Smooth muscle cell (in vitro differentiated cells): ENCODE data around the gene TES. TPM values are rescaled to one million over a fixed set of nuclear protein-coding genes. Genes with fewer than 3 reads are reported as not detected.

Experiments used
- DNase-seq: peaks from one replicate; lab custom pipeline; 2025; ENCODE audit not compliant: unreplicated experiment; lab: John Stamatoyannopoulos, UW
- H2AFZ ChIP-seq: fragments of 200-600 bp; sonication (generic); 2 replicates; pipeline ENCODE4 v1.6.0; 2016; ENCODE audit warnings: antibody characterized with exemption, low read depth, mild to moderate bottlenecking
- H3F3A ChIP-seq: fragments of 200-600 bp; sonication (generic); 2 replicates; pipeline ENCODE4 v1.6.0; 2017; ENCODE audit warnings: antibody characterized with exemption, low read depth
- H3K27ac ChIP-seq: fragments of 200-600 bp; sonication (generic); 2 replicates; pipeline ENCODE4 v1.5.1; 2016; ENCODE audit warnings: low read depth, mild to moderate bottlenecking
- H3K27me3 ChIP-seq: fragments of 200-600 bp; sonication (generic); 2 replicates; pipeline ENCODE4 v1.6.1; 2016; ENCODE audit warnings: low read depth, mild to moderate bottlenecking
- H3K36me3 ChIP-seq: fragments of 200-600 bp; sonication (generic); 2 replicates; pipeline ENCODE4 v1.5.1; 2016; ENCODE audit warnings: low read depth
- H3K4me1 ChIP-seq: fragments of 200-600 bp; sonication (generic); 2 replicates; pipeline ENCODE4 v1.5.1; 2016; ENCODE audit warnings: low read depth
- H3K4me2 ChIP-seq: fragments of 200-600 bp; sonication (generic); 2 replicates; pipeline ENCODE4 v1.6.0; 2016; ENCODE audit warnings: mild to moderate bottlenecking
- H3K4me3 ChIP-seq: fragments of 200-600 bp; sonication (generic); 2 replicates; pipeline ENCODE4 v1.5.1; 2016; ENCODE audit warnings: mild to moderate bottlenecking
- H3K79me2 ChIP-seq: fragments of 200-600 bp; sonication (generic); 2 replicates; pipeline ENCODE4 v1.6.0; 2016; ENCODE audit warnings: low read depth, mild to moderate bottlenecking
- H3K9ac ChIP-seq: fragments of 200-600 bp; sonication (generic); 2 replicates; pipeline ENCODE4 v1.6.0; 2016; ENCODE audit warnings: low read depth
- H3K9me3 ChIP-seq: fragments of 200-600 bp; sonication (generic); replicated peaks from 2 replicates; pipeline ENCODE4 v1.5.1; 2016; ENCODE audit warnings: low read depth
- H4K20me1 ChIP-seq: fragments of 200-600 bp; sonication (generic); 2 replicates; pipeline ENCODE4 v1.6.0; 2016; ENCODE audit warnings: low read depth
- WGBS: methylation state at CpG from one replicate; pipeline ENCODE4 v1.1.7; 2016; ENCODE audit warnings: low lambda C conversion rate; 5-methylcytosine and 5-hydroxymethylcytosine counted together
- polyA plus RNA-seq: library from polyadenylated mRNA; unstranded; fragments of >200 nt; fragmentation: Nextera tagmentation; extraction: Ambion mirVana; gene quantifications from 2 replicates; pipeline ENCODE4 v1.2.1, GENCODE V29; 2016
- total RNA-seq: library from RNA; depleted of rRNA; stranded (reverse); fragments of >200 nt; gene quantifications from 2 replicates; pipeline ENCODE4 v1.2.3, GENCODE V29; 2014
- TF ChIP-seq, protein P1 (sequence below): fragments of 200-600 bp; sonication (generic); IDR thresholded peaks from 2 replicates; pipeline ENCODE4 v1.5.1; 2017; ENCODE audit warnings: borderline replicate concordance, mild to moderate bottlenecking, antibody characterized with exemption; ENCODE audit not compliant: insufficient read depth, poor library complexity, severe bottlenecking

TES gene
- total and polyA plus RNA-seq, 2 experiments from 2014 or later, result 74.6 to 149 TPM

DNA sequence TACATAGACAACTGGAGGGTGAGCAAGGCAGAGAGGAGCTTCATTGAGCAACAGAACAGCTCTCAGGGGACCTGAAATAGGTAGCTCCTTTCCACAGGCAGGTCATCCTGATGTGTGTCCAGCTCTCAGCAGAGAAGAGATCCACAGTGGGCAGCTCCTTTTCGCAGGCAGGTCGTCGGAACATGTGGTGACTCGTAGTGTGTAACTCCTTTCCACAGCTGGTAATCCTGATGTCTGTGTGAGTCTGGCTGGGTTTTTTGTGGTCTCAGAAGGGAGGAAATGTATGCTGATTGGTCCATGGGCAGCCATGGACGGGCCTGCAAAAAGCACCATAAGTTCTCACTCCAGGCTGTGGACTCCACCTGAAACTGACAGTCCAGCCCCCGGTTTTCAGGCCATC, 24.4 kb upstream of the TES start:
- TF ChIP-seq, protein P1, sequence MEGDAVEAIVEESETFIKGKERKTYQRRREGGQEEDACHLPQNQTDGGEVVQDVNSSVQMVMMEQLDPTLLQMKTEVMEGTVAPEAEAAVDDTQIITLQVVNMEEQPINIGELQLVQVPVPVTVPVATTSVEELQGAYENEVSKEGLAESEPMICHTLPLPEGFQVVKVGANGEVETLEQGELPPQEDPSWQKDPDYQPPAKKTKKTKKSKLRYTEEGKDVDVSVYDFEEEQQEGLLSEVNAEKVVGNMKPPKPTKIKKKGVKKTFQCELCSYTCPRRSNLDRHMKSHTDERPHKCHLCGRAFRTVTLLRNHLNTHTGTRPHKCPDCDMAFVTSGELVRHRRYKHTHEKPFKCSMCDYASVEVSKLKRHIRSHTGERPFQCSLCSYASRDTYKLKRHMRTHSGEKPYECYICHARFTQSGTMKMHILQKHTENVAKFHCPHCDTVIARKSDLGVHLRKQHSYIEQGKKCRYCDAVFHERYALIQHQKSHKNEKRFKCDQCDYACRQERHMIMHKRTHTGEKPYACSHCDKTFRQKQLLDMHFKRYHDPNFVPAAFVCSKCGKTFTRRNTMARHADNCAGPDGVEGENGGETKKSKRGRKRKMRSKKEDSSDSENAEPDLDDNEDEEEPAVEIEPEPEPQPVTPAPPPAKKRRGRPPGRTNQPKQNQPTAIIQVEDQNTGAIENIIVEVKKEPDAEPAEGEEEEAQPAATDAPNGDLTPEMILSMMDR, result no peak
- Histone ChIP-seq H3K9me3 (no peaks in the 10 kb centered on the region), H3K79me2 (no peaks in the 10 kb centered on the region), H3K36me3 (no peaks in the 10 kb centered on the region), H3K4me2 (no peak overlapping the region), H2AFZ (no peak overlapping the region), H4K20me1 (no peaks in the 10 kb centered on the region), H3K27ac (no peak overlapping the region), H3K9ac (no peak overlapping the region), H3K27me3 (no peaks in the 10 kb centered on the region), H3K4me1 (no peaks in the 10 kb centered on the region), H3K4me3 (no peak overlapping the region), H3F3A (no peaks in the 10 kb centered on the region)
- 71% methylated on average over 6 of the region's 6 CpGs for WGBS
- DNase-seq, result no peak

DNA sequence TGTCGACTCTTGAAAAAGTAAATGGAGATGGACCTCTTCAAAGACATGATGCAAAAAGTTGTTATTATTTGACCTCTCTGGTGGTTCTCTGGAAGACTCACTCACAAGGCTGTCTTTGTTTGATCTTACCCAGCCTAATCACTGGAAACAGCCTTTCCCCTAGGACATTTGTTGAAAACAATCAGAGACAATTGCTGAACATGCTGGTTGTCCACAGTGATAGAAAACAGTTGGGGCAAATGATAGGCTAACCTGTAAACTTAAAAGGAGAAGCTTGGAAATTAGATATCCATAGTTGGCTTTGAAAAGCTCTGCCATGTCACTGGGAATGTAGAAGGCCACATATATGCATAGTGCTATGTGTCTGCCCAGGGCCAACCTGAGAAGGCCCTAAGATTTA, 22.9 kb upstream of the TES start:
- H3K36me3 ChIP-seq, result no peaks in the 10 kb centered on the region
- H3K79me2 ChIP-seq, result no peaks in the 10 kb centered on the region
- no peaks in the 10 kb centered on the region for H4K20me1 ChIP-seq
- H3K4me1 ChIP-seq, result no peaks in the 10 kb centered on the region
- no peak overlapping the region for H2AFZ ChIP-seq
- H3K27ac ChIP-seq, result no peak overlapping the region
- no peak overlapping the region for H3K9ac ChIP-seq
- no peaks in the 10 kb centered on the region for H3K27me3 ChIP-seq
- H3K4me3 ChIP-seq, result no peak overlapping the region
- no peaks in the 10 kb centered on the region for H3K9me3 ChIP-seq
- DNase-seq, result no peak
- H3K4me2 ChIP-seq, result no peak overlapping the region
- H3F3A ChIP-seq, result no peaks in the 10 kb centered on the region
- TF ChIP-seq, protein P1, result no peak
- WGBS, result 96% methylated on average over 1 of the region's 1 CpG

DNA sequence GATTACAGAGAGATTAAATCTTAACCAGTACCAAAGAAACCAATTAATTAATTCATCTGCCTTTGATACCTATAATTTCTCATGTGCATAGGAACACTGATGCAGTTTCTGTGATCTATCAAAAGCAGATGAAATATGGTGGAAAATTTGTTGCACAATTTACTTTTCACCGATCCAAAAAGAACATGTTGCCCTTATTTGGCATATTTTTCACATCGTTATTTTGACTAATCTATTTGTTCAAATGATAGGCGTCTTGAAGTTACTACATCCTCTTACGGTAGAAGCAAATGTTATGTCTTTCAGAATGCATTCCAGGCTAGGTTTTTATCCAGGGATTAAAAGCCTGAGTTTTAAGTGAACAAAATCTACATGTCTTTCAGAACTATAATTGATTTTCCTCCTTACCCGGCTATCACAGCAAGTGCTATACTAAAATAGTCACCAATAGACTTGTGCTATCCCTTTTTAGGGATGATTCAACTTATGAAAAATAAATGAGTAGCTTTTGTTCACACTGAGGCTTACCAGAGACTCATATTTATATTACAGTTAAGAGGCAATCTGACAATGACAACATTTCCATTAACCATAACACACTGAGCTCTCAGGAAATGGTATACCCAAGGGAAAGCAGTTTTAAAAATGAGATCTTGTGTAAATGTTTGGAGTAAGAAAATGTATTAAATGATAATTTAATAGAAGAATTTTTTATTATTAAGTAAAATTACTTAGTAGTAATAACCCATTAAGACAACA, 16.8 kb upstream of the TES start:
- TF ChIP-seq, protein P1, result no peak
- Histone ChIP-seq H3K4me3 (no peak overlapping the region), H3K9ac (no peak overlapping the region), H3K4me1 (no peaks in the 10 kb centered on the region), H3F3A (no peaks in the 10 kb centered on the region), H4K20me1 (no peaks in the 10 kb centered on the region), H3K79me2 (no peaks in the 10 kb centered on the region), H3K27me3 (no peaks in the 10 kb centered on the region), H2AFZ (no peak overlapping the region), H3K9me3 (no peaks in the 10 kb centered on the region), H3K27ac (no peak overlapping the region), H3K36me3 (no peaks in the 10 kb centered on the region), H3K4me2 (no peak overlapping the region)
- WGBS, result 78% methylated on average over 5 of the region's 5 CpGs
- DNase-seq, result no peak

DNA sequence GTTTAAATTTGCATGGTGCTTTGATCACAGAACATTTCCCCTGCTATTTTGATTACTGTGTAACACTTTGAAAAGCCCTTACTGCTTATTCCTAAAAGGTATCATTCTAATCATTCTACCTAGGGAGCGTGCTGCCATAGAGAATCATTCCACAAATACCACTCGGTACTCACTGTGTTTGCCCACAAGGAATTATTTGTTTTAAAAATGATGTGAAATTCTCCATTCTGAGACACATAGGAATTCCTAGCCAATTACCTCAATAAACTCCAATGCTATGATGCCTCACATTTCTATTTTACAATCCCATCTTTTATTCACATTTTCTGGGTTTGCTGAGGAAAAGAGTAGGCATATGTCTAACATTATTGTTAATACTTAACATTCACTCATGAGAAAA, 16.2 kb upstream of the TES start:
- Histone ChIP-seq H2AFZ (no peak overlapping the region), H3K4me1 (no peaks in the 10 kb centered on the region), H3K79me2 (no peaks in the 10 kb centered on the region), H3F3A (no peaks in the 10 kb centered on the region), H3K4me2 (no peak overlapping the region), H3K9ac (no peak overlapping the region), H3K36me3 (no peaks in the 10 kb centered on the region), H4K20me1 (no peaks in the 10 kb centered on the region), H3K27me3 (no peaks in the 10 kb centered on the region), H3K4me3 (no peak overlapping the region), H3K27ac (no peak overlapping the region), H3K9me3 (no peaks in the 10 kb centered on the region)
- DNase-seq, result no peak
- 73% methylated on average over 2 of the region's 2 CpGs for WGBS
- TF ChIP-seq, protein P1, result no peak
